ENCODE data around the gene CFAP54. TPM values are rescaled to one million over a fixed set of nuclear protein-coding genes. Genes with fewer than 3 reads are reported as not detected.

Gene CFAP54
- total RNA-seq, 1 experiment from 2014 or later, result not detected

DNA sequence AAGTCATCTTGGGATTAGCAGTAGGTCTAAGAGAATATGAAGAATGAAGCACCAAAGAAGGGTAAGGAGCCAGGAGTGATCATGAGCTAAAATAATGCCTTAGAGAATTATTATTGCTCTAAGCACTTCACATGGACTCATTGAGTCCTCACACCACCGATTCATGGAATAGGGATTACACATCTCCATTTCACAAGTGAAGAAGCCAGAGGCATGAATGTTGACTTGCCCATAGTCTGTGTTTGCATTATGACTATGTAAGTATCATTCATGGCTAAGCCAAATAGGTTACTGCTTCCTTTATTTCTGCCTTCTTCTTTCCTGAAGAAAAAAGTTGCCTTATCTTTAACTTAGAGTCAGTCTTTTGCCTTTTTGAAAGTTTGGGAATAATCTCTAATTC lies 318.4 kb downstream of the CFAP54 start:
- Histone ChIP-seq H2AFZ (ENCODE audit: low read length) (no peak overlapping the region), H3K27ac (ENCODE audit: low read length) (no peak overlapping the region), H3K79me2 (ENCODE audit: low read length) (no peaks in the 10 kb centered on the region), H4K20me1 (ENCODE audit: insufficient read depth, low read depth, low read length) (no peaks in the 10 kb centered on the region), H3K4me3 (ENCODE audit: low read length) (no peak overlapping the region), H3K9me3 (ENCODE audit: low read length) (peaks cover 7% of the 10 kb centered on the region), H3K4me2 (ENCODE audit: low read depth, low read length, poor library complexity, severe bottlenecking) (no peak overlapping the region), H3K4me1 (ENCODE audit: low read length) (no peaks in the 10 kb centered on the region), H3K9me2 (replicated peaks; ENCODE audit: insufficient read depth, low read length) (no peaks in the 10 kb centered on the region), H3K27me3 (ENCODE audit: low read length) (no peaks in the 10 kb centered on the region), H3K36me3 (ENCODE audit: insufficient read depth, low read length) (no peaks in the 10 kb centered on the region), H3K9ac (ENCODE audit: low read length) (no peak overlapping the region)
- no peak for DNase-seq

DNA sequence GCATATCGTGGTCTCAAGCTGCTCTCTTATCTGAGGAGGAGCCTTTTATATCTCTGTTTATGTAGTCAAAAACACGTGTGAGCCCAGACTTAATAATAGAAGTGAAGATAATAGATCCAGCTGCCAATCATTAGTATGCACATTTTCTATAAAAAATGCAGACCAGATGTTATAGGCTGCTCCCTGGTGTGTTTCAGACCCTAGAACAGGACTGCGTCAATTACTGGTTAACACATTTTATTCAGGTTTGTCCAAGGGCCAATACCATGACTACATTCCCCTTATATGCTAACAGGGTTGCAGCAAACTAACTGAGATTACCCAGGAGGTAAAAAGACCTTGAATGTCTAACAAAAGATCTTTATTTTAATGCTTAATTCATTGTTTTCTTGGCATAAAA lies 319.2 kb downstream of the CFAP54 start:
- Histone ChIP-seq H3K4me1 (ENCODE audit: low read length) (no peaks in the 10 kb centered on the region), H4K20me1 (ENCODE audit: insufficient read depth, low read depth, low read length) (no peaks in the 10 kb centered on the region), H3K9me3 (ENCODE audit: low read length) (peaks cover 2% of the 10 kb centered on the region), H3K27me3 (ENCODE audit: low read length) (no peaks in the 10 kb centered on the region), H3K4me2 (ENCODE audit: low read depth, low read length, poor library complexity, severe bottlenecking) (no peak overlapping the region), H3K79me2 (ENCODE audit: low read length) (no peaks in the 10 kb centered on the region), H3K27ac (ENCODE audit: low read length) (no peak overlapping the region), H3K9me2 (replicated peaks; ENCODE audit: insufficient read depth, low read length) (no peaks in the 10 kb centered on the region), H3K9ac (ENCODE audit: low read length) (no peak overlapping the region), H3K36me3 (ENCODE audit: insufficient read depth, low read length) (no peaks in the 10 kb centered on the region), H2AFZ (ENCODE audit: low read length) (no peak overlapping the region), H3K4me3 (ENCODE audit: low read length) (no peak overlapping the region)
- no peak for DNase-seq

DNA sequence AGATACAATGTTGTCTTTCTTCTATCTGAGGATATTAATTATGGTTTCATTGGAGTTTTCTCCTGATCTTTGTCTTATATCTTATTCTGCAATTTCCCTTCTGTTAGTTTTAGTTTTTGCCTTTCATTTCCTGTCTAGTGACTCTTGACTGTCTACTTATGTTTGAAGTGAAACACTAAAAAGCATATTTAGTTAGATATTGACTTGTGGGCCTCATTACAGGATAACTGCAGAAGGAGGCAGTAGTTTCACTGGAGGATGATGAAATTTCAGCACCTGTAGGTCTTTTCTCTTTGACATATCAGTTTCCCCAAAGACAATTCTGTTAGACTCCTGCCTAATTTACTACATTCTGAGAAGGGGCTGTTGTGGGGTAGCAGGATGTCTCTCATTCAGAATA lies 320.1 kb downstream of the CFAP54 start:
- Histone ChIP-seq H3K4me2 (ENCODE audit: low read depth, low read length, poor library complexity, severe bottlenecking) (no peak overlapping the region), H2AFZ (ENCODE audit: low read length) (no peak overlapping the region)

DNA sequence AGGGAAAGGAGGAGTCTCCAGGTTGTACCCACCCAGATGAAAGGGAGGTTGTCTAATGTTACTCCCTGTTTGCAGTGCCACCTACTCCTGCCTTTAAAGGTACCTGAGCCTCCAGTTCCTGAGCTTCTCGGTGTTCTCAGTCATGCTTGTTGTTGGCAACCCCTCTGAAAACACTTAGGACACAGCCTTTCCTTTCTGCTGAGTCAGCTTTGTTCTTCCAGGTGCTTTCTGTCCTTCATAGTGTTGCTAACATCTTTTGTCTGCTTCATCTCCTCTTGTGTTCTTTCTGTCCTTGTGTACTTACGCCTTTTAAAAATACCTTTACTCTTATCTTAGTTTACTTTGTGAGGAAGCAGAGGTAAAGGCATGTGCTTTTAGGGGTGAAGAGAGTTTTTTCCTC lies 320.7 kb downstream of the CFAP54 start:
- H3K9ac ChIP-seq (ENCODE audit: low read length), result no peak overlapping the region
- no peak overlapping the region for H2AFZ ChIP-seq (ENCODE audit: low read length)
- DNase-seq, result no peak
- no peaks in the 10 kb centered on the region for H4K20me1 ChIP-seq (ENCODE audit: insufficient read depth, low read depth, low read length)
- H3K9me2 ChIP-seq (replicated peaks; ENCODE audit: insufficient read depth, low read length), result no peaks in the 10 kb centered on the region
- H3K79me2 ChIP-seq (ENCODE audit: low read length), result no peaks in the 10 kb centered on the region
- no peak overlapping the region for H3K4me2 ChIP-seq (ENCODE audit: low read depth, low read length, poor library complexity, severe bottlenecking)
- H3K27me3 ChIP-seq (ENCODE audit: low read length), result no peaks in the 10 kb centered on the region
- no peaks in the 10 kb centered on the region for H3K4me1 ChIP-seq (ENCODE audit: low read length)
- no peaks in the 10 kb centered on the region for H3K36me3 ChIP-seq (ENCODE audit: insufficient read depth, low read length)
- H3K27ac ChIP-seq (ENCODE audit: low read length), result no peak overlapping the region
- no peaks in the 10 kb centered on the region for H3K9me3 ChIP-seq (ENCODE audit: low read length)
- H3K4me3 ChIP-seq (ENCODE audit: low read length), result no peak overlapping the region

More for the DNA sequence above, 320.1 kb downstream of the CFAP54 start:
- Histone ChIP-seq H3K9me3 (ENCODE audit: low read length) (no peaks in the 10 kb centered on the region), H3K79me2 (ENCODE audit: low read length) (no peaks in the 10 kb centered on the region), H3K9me2 (replicated peaks; ENCODE audit: insufficient read depth, low read length) (no peaks in the 10 kb centered on the region), H3K27me3 (ENCODE audit: low read length) (no peaks in the 10 kb centered on the region), H3K4me3 (ENCODE audit: low read length) (no peak overlapping the region), H3K4me1 (ENCODE audit: low read length) (no peaks in the 10 kb centered on the region), H3K9ac (ENCODE audit: low read length) (no peak overlapping the region), H4K20me1 (ENCODE audit: insufficient read depth, low read depth, low read length) (no peaks in the 10 kb centered on the region), H3K27ac (ENCODE audit: low read length) (no peak overlapping the region), H3K36me3 (ENCODE audit: insufficient read depth, low read length) (no peaks in the 10 kb centered on the region)
- no peak for DNase-seq

DNA sequence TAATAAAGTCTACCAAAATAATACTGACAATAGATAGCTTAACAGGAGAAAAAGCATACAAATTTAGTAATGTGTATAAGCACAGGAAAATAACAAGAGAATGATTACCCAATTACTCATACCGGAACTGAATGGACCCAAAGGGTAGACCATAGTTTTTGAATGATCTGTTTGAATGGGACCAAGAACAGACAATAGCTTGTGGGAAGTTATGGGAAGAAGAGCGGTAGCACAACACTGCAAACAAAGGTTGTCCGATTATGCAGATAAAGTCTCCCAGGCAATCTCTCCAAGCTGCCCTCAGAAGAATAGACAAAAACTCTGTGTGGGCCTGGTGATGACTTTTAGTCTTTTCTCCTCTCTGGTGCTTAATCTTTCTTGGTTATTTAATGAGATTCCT lies 321.1 kb downstream of the CFAP54 start:
- no peaks in the 10 kb centered on the region for H3K4me1 ChIP-seq (ENCODE audit: low read length)
- H3K4me3 ChIP-seq (ENCODE audit: low read length), result no peak overlapping the region
- H4K20me1 ChIP-seq (ENCODE audit: insufficient read depth, low read depth, low read length), result no peaks in the 10 kb centered on the region
- no peaks in the 10 kb centered on the region for H3K36me3 ChIP-seq (ENCODE audit: insufficient read depth, low read length)
- H3K9ac ChIP-seq (ENCODE audit: low read length), result no peak overlapping the region
- no peaks in the 10 kb centered on the region for H3K9me2 ChIP-seq (replicated peaks; ENCODE audit: insufficient read depth, low read length)
- H3K27ac ChIP-seq (ENCODE audit: low read length), result no peak overlapping the region
- no peaks in the 10 kb centered on the region for H3K27me3 ChIP-seq (ENCODE audit: low read length)
- no peaks in the 10 kb centered on the region for H3K9me3 ChIP-seq (ENCODE audit: low read length)
- H3K79me2 ChIP-seq (ENCODE audit: low read length), result no peaks in the 10 kb centered on the region
- no peak overlapping the region for H2AFZ ChIP-seq (ENCODE audit: low read length)
- no peak for DNase-seq
- H3K4me2 ChIP-seq (ENCODE audit: low read depth, low read length, poor library complexity, severe bottlenecking), result no peak overlapping the region

DNA sequence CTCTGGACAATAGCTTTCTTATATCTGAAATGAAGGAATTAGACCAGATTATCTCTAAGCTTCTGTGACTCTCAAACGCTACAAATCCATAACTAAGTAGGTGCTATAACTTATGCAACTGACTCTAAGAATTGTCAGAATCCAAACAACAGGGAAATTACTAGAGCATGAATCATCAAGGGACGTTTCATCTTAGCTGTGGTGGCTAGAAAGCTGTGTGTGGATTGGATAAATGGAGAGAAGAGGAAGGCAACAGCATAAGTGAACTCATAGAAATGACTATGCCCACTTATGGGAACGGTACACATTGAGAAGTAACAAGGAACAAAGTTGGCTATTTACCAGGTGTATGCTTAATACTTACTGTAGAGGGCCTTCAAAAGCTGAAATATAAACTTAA lies 321.7 kb downstream of the CFAP54 start:
- no peaks in the 10 kb centered on the region for H3K9me3 ChIP-seq (ENCODE audit: low read length)
- H4K20me1 ChIP-seq (ENCODE audit: insufficient read depth, low read depth, low read length), result no peaks in the 10 kb centered on the region
- no peaks in the 10 kb centered on the region for H3K4me1 ChIP-seq (ENCODE audit: low read length)
- H3K9ac ChIP-seq (ENCODE audit: low read length), result no peak overlapping the region
- DNase-seq, result no peak
- no peak overlapping the region for H2AFZ ChIP-seq (ENCODE audit: low read length)
- no peaks in the 10 kb centered on the region for H3K27me3 ChIP-seq (ENCODE audit: low read length)
- no peaks in the 10 kb centered on the region for H3K9me2 ChIP-seq (replicated peaks; ENCODE audit: insufficient read depth, low read length)
- H3K4me3 ChIP-seq (ENCODE audit: low read length), result no peak overlapping the region
- no peak overlapping the region for H3K4me2 ChIP-seq (ENCODE audit: low read depth, low read length, poor library complexity, severe bottlenecking)
- H3K36me3 ChIP-seq (ENCODE audit: insufficient read depth, low read length), result no peaks in the 10 kb centered on the region
- H3K79me2 ChIP-seq (ENCODE audit: low read length), result no peaks in the 10 kb centered on the region
- H3K27ac ChIP-seq (ENCODE audit: low read length), result no peak overlapping the region

DNA sequence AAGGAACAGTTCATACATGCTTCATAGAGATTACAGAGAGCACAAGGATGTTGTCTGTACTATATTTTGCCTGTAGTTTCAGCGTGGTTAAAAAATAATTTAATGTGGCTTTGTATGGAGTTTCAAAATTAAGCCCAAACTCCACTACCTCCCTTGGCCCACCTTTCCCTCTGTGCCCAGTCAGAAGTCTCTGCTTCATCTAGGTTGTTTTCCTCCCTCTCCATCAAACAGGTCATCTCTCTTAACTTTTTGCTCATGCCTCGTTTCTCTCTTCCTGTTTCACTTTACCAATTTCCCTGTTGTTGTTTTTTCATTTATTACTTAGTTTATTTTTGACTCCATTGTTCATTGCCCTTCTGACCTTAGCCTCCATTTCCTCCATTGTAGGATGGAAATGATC lies 322.8 kb downstream of the CFAP54 start:
- no peak overlapping the region for H3K9ac ChIP-seq (ENCODE audit: low read length)
- no peak overlapping the region for H2AFZ ChIP-seq (ENCODE audit: low read length)
- H3K4me3 ChIP-seq (ENCODE audit: low read length), result no peak overlapping the region
- no peaks in the 10 kb centered on the region for H3K9me2 ChIP-seq (replicated peaks; ENCODE audit: insufficient read depth, low read length)
- H3K36me3 ChIP-seq (ENCODE audit: insufficient read depth, low read length), result no peaks in the 10 kb centered on the region
- DNase-seq, result no peak
- H3K27me3 ChIP-seq (ENCODE audit: low read length), result no peaks in the 10 kb centered on the region
- no peaks in the 10 kb centered on the region for H4K20me1 ChIP-seq (ENCODE audit: insufficient read depth, low read depth, low read length)
- no peaks in the 10 kb centered on the region for H3K79me2 ChIP-seq (ENCODE audit: low read length)
- no peak overlapping the region for H3K27ac ChIP-seq (ENCODE audit: low read length)
- no peaks in the 10 kb centered on the region for H3K9me3 ChIP-seq (ENCODE audit: low read length)
- no peak overlapping the region for H3K4me2 ChIP-seq (ENCODE audit: low read depth, low read length, poor library complexity, severe bottlenecking)
- H3K4me1 ChIP-seq (ENCODE audit: low read length), result no peaks in the 10 kb centered on the region

DNA sequence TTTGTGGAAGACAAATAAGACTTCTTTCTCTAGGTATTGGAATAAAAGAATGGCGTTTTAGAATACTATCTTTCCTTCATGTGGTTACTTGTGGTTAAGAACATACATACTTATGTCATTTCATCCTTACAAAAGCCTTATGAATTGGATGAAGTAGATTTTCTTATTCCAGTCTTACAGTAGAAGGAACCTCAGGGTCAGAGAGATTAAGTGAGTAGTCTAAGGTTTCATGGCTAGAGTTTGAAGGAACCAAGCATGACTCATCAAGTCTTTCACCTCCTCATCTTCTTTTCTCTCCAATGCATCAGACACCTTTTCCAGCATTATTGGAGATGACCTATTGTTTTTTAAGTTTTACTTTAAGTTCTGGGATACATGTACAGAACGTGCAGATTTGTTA lies 324.8 kb downstream of the CFAP54 start:
- Histone ChIP-seq H3K9me3 (ENCODE audit: low read length) (no peaks in the 10 kb centered on the region), H3K36me3 (ENCODE audit: insufficient read depth, low read length) (no peaks in the 10 kb centered on the region), H4K20me1 (ENCODE audit: insufficient read depth, low read depth, low read length) (no peaks in the 10 kb centered on the region), H3K27me3 (ENCODE audit: low read length) (no peaks in the 10 kb centered on the region), H2AFZ (ENCODE audit: low read length) (no peak overlapping the region), H3K9me2 (replicated peaks; ENCODE audit: insufficient read depth, low read length) (no peaks in the 10 kb centered on the region), H3K9ac (ENCODE audit: low read length) (no peak overlapping the region), H3K4me1 (ENCODE audit: low read length) (no peaks in the 10 kb centered on the region), H3K4me3 (ENCODE audit: low read length) (no peak overlapping the region), H3K79me2 (ENCODE audit: low read length) (no peaks in the 10 kb centered on the region), H3K27ac (ENCODE audit: low read length) (no peak overlapping the region), H3K4me2 (ENCODE audit: low read depth, low read length, poor library complexity, severe bottlenecking) (no peak overlapping the region)
- DNase-seq, result no peak

DNA sequence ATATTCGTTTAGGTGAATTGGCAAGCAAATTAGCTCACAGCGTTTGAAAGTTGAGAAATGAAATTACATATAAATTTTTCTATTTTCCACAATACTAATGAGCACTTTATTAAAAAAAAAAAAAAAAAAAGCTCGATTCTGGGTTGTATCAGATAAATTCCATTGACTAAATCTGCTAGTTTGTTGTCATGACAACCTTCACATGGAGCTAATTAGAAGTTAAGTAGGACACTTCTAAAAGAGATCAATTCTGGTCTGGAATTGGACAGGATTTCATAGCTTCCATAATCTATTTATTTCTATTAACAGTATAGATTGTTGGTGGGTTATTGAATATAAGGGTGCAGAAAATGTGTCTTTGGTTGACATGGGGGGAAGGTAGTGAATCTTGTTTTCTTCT lies 332.2 kb downstream of the CFAP54 start:
- H3K4me2 ChIP-seq (ENCODE audit: low read depth, low read length, poor library complexity, severe bottlenecking), result no peak overlapping the region
- no peaks in the 10 kb centered on the region for H3K36me3 ChIP-seq (ENCODE audit: insufficient read depth, low read length)
- no peak overlapping the region for H3K9ac ChIP-seq (ENCODE audit: low read length)
- H3K9me2 ChIP-seq (replicated peaks; ENCODE audit: insufficient read depth, low read length), result no peaks in the 10 kb centered on the region
- no peaks in the 10 kb centered on the region for H3K4me1 ChIP-seq (ENCODE audit: low read length)
- H4K20me1 ChIP-seq (ENCODE audit: insufficient read depth, low read depth, low read length), result no peaks in the 10 kb centered on the region
- DNase-seq, result no peak
- no peaks in the 10 kb centered on the region for H3K79me2 ChIP-seq (ENCODE audit: low read length)
- H3K27me3 ChIP-seq (ENCODE audit: low read length), result no peaks in the 10 kb centered on the region
- no peak overlapping the region for H2AFZ ChIP-seq (ENCODE audit: low read length)
- H3K4me3 ChIP-seq (ENCODE audit: low read length), result no peak overlapping the region
- no peaks in the 10 kb centered on the region for H3K9me3 ChIP-seq (ENCODE audit: low read length)
- no peak overlapping the region for H3K27ac ChIP-seq (ENCODE audit: low read length)
